ENCODE measurements around the gene ZNF275.

Gene ZNF275

DNA sequence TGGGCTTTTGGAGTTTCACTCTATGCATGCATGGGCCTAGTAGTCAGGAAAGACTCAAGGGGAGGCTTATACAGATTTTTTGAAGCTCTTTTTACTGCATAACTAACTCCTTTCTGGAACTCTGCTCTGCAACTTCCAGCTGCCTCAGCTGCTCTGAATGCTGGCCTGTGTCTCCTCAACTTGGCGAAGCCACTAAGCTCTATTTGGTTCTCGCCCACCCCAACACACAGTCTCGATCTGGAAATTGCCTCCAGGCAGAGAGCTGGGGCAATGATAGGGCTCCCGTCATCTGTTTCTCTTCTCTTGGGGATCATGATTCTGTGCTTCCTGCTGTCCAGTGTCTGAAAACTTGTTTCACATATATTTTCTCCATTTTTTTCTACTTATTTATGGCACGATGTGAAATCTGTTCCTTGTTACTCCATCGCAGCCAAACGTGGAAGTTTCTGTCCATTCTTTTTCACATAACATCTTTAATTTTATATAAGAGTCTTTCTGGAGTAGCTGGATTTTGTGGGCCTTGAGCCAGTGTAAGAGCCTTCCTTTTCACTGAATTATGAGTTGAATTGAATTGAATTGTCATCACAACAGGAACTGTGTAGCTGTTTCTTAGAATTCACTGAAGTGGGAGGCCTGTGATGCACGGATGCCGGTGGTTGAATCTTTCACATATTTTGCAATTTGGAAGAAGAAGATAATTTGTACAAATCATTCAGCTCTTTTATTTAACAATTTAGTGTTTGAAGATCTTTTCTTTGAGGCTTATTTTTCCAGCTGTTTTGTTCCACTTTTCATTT is 9.0 kb downstream of the ZNF275 start:
- H3K79me2 ChIP-seq (ENCODE audit: control insufficient read depth, low read length), result peaks cover 5% of the 10 kb centered on the region
- H3K27me3 ChIP-seq (ENCODE audit: control insufficient read depth, low read length), result no peaks in the 10 kb centered on the region
- no peak overlapping the region for H3K4me2 ChIP-seq (ENCODE audit: low read length)
- no peak overlapping the region for H3K4me3 ChIP-seq (ENCODE audit: low read length)
- no peaks in the 10 kb centered on the region for H3K9me3 ChIP-seq (ENCODE audit: control insufficient read depth, insufficient read depth, low read length)
- no peak overlapping the region for H3K27ac ChIP-seq (ENCODE audit: low read depth, low read length)
- TF ChIP-seq EZH2phosphoT487 (IDR thresholded peaks at IDR 0.05; ENCODE audit: borderline replicate concordance, low read length), result no peak
- TF ChIP-seq, protein P1, sequence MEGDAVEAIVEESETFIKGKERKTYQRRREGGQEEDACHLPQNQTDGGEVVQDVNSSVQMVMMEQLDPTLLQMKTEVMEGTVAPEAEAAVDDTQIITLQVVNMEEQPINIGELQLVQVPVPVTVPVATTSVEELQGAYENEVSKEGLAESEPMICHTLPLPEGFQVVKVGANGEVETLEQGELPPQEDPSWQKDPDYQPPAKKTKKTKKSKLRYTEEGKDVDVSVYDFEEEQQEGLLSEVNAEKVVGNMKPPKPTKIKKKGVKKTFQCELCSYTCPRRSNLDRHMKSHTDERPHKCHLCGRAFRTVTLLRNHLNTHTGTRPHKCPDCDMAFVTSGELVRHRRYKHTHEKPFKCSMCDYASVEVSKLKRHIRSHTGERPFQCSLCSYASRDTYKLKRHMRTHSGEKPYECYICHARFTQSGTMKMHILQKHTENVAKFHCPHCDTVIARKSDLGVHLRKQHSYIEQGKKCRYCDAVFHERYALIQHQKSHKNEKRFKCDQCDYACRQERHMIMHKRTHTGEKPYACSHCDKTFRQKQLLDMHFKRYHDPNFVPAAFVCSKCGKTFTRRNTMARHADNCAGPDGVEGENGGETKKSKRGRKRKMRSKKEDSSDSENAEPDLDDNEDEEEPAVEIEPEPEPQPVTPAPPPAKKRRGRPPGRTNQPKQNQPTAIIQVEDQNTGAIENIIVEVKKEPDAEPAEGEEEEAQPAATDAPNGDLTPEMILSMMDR (IDR thresholded peaks at IDR 0.05; ENCODE audit: low read depth, low read length, poor library complexity, severe bottlenecking), result no peak
- H4K20me1 ChIP-seq (ENCODE audit: control insufficient read depth, insufficient read depth, low read depth, low read length), result no peaks in the 10 kb centered on the region
- H3K9me2 ChIP-seq (replicated peaks; ENCODE audit: control insufficient read depth, low read length), result no peaks in the 10 kb centered on the region
- no peaks in the 10 kb centered on the region; the same call in 1 of the 2 replicates for H3K4me1 ChIP-seq (ENCODE audit: control insufficient read depth, low read length)
- peaks cover 7% of the 10 kb centered on the region for H3K36me3 ChIP-seq (ENCODE audit: control insufficient read depth, low read length)
- no peaks in the 10 kb centered on the region for H3F3A ChIP-seq (ENCODE audit: control insufficient read depth, insufficient read depth)

DNA sequence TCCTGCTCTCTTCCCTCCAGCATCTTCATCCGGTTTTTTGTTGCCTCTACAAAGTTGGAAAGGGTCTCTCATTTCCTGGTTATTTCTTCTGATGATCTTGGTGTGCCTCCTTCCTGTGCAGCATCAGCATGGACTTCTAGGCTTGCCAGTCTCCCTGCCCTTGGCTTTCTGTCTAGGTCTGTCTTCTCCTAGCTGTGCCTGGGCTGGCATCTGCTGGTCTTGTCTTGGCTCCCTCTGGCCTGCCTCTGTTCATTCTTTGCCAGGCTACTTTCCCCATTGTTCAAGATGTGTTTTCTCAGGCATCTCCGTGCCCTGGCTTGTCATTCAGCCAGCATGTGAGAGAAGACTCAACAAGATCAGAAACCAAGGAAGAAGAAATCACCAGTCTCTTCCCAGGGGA is 9.7 kb downstream of the ZNF275 start:
- TF ChIP-seq, protein P1 (IDR thresholded peaks at IDR 0.05; ENCODE audit: low read depth, low read length, poor library complexity, severe bottlenecking), result no peak
- no peak for TF ChIP-seq EZH2phosphoT487 (IDR thresholded peaks at IDR 0.05; ENCODE audit: borderline replicate concordance, low read length)
- Histone ChIP-seq H3K4me3 (ENCODE audit: low read length) (no peak overlapping the region), H3K4me1 (ENCODE audit: control insufficient read depth, low read length) (no peaks in the 10 kb centered on the region), H3K27me3 (ENCODE audit: control insufficient read depth, low read length) (no peaks in the 10 kb centered on the region), H4K20me1 (ENCODE audit: control insufficient read depth, insufficient read depth, low read depth, low read length) (no peaks in the 10 kb centered on the region), H3K4me2 (ENCODE audit: low read length) (no peak overlapping the region), H3K27ac (ENCODE audit: low read depth, low read length) (no peak overlapping the region), H3K36me3 (ENCODE audit: control insufficient read depth, low read length) (peaks cover 2% of the 10 kb centered on the region), H3K79me2 (ENCODE audit: control insufficient read depth, low read length) (no peaks in the 10 kb centered on the region), H3F3A (ENCODE audit: control insufficient read depth, insufficient read depth) (no peaks in the 10 kb centered on the region), H3K9me2 (replicated peaks; ENCODE audit: control insufficient read depth, low read length) (no peaks in the 10 kb centered on the region), H3K9me3 (ENCODE audit: control insufficient read depth, insufficient read depth, low read length) (no peaks in the 10 kb centered on the region)

DNA sequence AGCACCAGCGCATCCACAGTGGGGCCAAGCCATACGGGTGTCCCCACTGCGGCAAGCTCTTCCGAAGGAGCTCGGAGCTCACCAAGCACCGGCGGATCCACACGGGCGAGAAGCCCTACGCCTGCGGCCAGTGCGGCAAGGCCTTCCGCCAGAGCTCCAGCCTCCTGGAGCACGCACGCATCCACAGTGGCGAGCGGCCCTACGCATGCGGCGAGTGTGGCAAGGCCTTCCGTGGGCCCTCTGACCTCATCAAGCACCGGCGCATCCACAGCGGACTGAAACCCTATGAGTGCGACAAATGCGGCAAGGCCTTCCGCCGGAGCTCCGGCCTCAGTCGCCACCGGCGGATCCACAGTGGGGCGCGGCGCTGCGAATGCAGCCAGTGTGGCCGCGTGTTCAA is 13.6 kb downstream of the ZNF275 start:
- H3K9me3 ChIP-seq (ENCODE audit: control insufficient read depth, insufficient read depth, low read length), result no peaks in the 10 kb centered on the region
- no peaks in the 10 kb centered on the region for H3K27me3 ChIP-seq (ENCODE audit: control insufficient read depth, low read length)
- no peaks in the 10 kb centered on the region for H4K20me1 ChIP-seq (ENCODE audit: control insufficient read depth, insufficient read depth, low read depth, low read length)
- H3K4me3 ChIP-seq (ENCODE audit: low read length), result no peak overlapping the region
- no peak overlapping the region for H3K4me2 ChIP-seq (ENCODE audit: low read length)
- H3K36me3 ChIP-seq (ENCODE audit: control insufficient read depth, low read length), result peaks cover 2% of the 10 kb centered on the region
- no peaks in the 10 kb centered on the region for H3F3A ChIP-seq (ENCODE audit: control insufficient read depth, insufficient read depth)
- no peaks in the 10 kb centered on the region for H3K79me2 ChIP-seq (ENCODE audit: control insufficient read depth, low read length)
- TF ChIP-seq, protein P1 (IDR thresholded peaks at IDR 0.05; ENCODE audit: low read depth, low read length, poor library complexity, severe bottlenecking), result no peak
- no peak for TF ChIP-seq EZH2phosphoT487 (IDR thresholded peaks at IDR 0.05; ENCODE audit: borderline replicate concordance, low read length)
- H3K27ac ChIP-seq (ENCODE audit: low read depth, low read length), result no peak overlapping the region
- no peaks in the 10 kb centered on the region for H3K9me2 ChIP-seq (replicated peaks; ENCODE audit: control insufficient read depth, low read length)
- H3K4me1 ChIP-seq (ENCODE audit: control insufficient read depth, low read length), result no peaks in the 10 kb centered on the region
